GM19351 (cell line): ENCODE data around the gene COX5B.
"Not testable (repeated sequence)": the region's sequence is repeated elsewhere in the genome, so short reads cannot be mapped to it uniquely, and the experiment has no call there.

Experiments
- ATAC-seq: cut with Tn5 transposase; IDR thresholded peaks from one replicate; pipeline ENCODE4 v1.9.1; 2021; ENCODE audit warnings: mild to moderate bottlenecking, moderate library complexity; ENCODE audit not compliant: unreplicated experiment

COX5B gene

DNA sequence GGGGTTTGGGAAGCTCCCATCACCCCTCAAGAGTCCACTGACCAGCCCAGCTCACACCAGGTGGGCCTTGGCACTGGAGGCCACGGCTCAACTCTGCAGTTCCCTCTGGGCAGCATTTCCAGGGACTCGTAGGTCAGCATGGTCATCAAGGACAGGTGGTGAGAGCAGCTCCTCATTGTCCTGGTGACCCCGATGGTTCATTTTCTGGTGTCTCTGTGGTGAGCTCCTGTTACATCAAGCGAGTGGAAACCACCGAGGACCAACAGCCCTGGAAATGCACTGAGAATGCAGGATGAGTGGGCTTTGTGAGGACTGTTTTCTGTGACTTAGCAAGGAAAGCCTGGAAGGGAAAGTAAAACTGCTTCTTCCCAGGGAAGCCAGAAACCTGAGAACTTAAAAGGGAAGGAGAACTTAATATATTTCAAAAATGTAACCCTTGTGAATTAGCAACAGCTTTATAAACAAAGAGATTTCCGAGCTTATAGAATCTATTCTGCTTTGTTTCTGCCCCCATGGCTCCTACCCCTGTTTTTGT lies 26.8 kb downstream of the COX5B start:
- not testable (repeated sequence) for ATAC-seq

DNA sequence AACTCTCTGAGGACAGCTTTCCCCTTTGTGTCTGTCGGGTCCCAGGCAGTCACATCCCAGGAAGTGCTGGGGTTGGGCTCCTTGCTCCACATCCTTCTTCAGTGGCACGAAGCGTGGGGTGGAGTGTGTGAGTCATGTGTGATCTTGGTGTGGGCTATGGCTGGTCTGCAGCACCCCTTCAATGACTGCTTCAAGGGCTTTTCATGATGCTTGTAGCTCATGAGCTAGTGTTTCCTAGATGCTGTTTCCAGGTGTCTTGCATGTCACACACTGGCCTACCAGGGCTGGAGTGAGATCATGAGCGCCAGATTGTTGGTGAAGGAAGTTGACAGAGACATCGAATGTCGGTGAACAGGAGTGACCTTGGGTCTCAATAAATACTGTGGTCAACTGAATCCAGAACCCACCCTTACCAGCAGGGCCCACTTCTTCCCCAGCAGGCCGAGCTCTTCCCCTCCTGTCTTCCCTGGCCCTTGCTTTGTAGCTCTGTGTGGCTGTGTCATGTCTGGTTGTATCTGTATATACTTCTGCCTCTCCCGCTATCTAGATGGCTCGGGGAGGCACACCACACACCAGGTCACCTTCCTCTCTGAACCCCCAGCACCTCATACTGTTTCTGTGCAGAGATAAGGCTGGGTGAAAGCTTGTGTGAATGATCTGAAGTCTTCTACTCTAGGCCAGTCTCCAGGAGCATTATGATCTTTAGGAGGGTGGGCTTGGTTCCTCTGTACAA lies 27.5 kb downstream of the COX5B start:
- ATAC-seq, result no peak

DNA sequence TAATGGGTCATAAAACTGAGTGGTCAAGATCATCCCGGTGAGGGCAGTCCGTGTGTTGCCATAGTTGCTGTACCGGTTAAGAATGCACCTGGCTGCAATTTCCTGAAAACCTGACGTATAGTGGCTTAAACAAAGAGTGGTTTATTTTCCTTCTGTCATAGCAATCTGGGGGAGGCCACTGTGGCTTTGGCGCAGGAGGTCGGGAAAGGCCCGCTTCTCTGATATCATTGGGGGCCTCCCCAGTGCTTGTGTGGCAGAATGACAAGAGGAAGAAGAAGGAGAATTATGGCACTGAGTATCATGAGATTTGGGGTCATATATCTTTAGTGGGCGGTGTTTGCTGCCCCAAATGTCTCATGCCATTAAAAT lies 28.0 kb downstream of the COX5B start:
- no peak for ATAC-seq

DNA sequence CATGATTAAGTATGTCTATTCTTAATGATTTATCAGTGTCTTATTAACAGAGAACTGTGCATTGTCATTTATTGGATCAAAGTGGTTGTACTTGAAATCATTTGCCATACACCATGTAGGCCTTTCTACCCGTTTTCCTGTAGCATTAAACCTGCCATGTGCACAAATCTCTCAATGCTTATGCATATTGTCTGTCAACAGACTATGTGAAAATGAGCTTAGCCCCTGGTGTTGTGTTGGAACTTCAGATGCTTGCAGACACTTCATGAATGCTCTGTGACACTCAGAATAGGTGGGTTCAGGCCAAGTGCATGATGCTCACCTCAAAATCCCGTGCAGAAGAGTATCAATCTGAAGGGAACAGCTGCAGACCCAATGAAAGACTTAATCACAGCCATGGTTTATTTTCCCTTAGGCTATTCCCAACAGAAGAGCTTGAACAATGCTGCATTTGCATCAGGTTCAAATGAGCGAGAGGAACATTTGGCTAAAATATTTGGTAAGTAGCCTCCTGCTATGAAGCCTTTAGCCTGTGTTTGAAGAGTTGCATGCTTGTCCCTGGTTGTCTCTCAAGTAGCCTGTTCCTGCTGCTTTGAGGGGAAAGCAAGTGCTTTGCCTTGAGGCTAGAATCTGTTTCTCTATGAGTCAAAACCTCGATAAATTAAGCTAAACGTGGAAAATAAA lies 29.7 kb downstream of the COX5B start:
- ATAC-seq, result no peak

DNA sequence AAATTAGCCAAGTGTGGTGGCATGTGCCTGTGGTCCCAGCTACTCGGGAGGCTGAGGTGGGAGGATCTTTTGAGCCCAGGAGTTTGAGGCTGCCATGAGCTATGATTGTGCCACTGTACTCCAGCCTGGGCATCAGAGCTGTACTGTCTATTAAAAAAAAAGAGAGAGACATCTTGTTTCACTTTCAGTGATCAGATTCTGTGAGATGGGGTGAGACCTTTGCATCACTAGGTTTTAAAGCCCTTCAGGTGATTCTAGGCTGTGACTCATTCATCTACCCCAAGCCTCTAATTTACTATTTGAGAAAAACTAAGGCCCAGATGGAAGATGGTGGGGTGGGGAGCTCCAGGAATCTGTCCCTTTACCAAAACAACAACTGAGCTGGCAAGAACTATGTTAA lies 30.8 kb downstream of the COX5B start:
- no peak for ATAC-seq

DNA sequence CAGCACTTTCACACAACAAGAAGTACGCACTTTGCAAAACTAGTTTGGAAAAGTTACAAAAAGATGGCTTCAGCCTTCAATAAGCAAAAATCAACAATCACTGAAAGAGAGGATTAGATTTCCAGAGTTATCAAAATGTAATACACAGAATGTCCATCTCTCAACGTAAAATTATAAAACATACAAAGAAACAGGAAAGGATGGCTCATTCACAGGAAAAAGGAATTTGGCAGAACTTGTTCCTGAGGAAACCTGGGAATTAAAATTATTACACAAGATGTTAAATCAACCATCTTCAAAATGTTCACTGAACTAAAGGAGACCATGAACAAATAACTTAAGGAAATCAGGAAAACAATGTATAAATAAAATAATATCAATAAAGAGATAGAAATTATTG lies 31.6 kb downstream of the COX5B start:
- no peak for ATAC-seq

DNA sequence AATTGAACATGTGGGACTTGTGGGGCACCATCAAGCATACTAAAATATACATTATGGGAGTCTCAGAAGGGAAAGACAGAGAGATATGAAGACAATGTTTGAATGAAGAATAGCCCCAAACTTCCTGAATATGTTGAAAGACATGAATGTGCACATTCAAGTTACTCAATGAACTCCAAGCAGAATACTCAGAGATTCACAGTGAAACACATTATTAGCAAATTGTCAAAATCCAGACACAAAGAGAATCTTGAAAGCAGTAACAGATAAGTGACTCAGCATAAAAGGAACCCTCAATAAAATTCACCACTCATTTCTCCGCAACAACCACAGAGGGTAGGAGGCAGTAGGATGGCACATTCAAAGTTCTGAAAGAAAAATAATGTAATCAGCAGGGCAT lies 32.4 kb downstream of the COX5B start:
- ATAC-seq, result no peak

DNA sequence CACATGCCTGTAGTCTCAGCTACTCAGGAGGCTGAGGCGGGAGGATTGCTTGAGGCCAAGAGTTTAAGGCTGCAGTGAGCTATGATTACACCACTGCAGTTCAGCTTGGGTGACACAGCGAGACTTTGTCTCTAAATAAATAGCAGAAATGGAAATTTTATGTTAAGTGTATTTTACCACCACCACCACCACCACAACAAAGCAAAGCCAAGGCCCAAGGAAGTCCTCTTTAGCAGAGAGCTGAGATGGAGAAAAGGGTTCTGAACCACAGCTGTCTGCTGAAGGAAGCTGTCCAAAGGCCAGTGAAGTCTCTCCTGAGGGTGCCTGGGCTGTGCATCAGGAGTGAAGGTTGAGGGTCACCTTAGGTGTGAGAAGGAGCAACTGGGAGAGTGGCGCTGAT lies 41.4 kb downstream of the COX5B start:
- ATAC-seq, result not testable (repeated sequence)

DNA sequence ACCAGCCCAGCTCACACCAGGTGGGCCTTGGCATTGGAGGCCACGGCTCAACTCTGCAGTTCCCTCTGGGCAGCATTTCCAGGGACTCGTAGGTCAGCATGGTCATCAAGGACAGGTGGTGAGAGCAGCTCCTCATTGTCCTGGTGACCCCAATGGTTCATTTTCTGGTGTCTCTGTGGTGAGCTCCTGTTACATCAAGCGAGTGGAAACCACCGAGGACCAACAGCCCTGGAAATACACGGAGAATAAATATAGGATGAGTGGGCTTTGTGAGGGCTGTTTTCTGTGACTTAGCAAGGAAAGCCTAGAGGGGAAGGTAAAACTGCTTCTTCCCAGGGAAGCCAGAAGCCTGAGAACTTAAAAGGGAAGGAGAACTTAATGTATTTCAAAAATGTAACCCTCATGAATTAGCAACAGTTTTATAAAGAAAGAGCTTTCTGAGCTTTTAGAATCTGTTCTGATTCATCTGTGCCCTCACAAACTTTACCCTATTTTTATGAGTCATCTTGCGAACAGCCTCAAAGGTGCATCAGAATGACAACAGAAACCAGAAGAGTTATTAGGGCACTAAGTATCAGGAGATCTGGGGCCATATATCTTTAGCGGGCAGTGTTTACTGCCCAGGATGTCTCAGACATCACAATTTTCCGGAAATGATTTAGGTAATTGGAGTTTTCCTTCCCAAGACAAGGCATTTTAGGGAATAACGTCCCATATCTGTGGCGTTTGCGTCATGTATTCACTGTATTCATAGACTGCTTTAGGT lies 42.4 kb downstream of the COX5B start:
- peak; percentile 61 for ATAC-seq

DNA sequence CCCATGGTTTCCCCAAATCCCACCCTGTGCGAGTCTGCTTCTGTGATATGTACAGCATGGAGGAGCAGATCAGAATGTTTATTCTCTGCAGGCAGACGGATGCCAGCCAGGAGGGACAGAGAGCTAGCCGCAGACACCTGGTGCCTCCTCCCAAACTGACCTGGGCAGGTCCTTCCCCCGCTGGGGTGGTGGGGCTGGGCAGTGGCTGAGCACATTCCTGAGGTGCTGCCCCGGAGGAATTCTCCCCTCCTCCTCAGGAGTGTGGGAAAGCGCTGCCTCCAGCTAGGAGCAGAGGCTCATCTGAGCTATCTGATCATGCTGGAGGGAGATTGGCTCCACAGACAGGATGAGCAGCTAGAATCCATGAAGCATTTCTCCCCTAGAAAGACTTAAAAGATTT lies 45.3 kb downstream of the COX5B start:
- ATAC-seq, result no peak

DNA sequence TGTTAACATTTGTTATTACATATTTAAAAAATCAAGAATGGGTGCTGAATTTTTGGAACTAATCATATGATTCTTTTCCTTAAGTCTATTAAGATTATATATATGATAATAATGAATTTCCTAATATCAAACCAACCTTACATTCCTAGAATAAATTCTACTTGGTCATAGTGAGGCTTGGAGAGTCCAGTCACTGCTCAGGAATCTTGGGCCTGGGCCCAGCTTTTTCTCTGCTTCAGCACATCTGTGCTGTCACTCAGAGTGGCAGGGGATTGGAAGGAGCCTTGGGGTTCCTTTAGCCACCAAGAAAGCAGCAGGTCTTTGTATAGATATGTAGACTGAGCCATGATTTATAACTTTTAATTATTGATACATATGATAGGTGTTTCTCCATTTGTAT lies 47.6 kb downstream of the COX5B start:
- no peak for ATAC-seq

DNA sequence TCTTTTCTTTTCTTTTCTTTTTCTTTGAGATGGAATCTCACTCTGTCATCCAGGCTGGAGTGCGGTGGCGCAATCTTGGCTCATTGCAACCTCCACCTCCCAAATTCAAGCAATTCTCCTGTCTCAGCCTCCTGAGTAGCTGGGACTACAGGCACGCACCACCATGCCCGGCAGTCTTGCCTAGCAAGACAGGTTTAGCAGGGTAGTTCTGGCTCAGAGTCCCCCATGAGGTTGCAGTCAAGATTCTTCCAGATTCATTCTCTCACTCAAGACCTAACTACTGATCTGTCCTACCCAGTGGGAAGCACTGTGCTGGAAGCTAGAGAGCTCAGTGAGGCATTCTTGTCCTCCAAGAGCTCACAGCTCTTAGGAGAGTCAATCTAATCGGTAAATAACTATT lies 49.9 kb downstream of the COX5B start:
- no peak for ATAC-seq

DNA sequence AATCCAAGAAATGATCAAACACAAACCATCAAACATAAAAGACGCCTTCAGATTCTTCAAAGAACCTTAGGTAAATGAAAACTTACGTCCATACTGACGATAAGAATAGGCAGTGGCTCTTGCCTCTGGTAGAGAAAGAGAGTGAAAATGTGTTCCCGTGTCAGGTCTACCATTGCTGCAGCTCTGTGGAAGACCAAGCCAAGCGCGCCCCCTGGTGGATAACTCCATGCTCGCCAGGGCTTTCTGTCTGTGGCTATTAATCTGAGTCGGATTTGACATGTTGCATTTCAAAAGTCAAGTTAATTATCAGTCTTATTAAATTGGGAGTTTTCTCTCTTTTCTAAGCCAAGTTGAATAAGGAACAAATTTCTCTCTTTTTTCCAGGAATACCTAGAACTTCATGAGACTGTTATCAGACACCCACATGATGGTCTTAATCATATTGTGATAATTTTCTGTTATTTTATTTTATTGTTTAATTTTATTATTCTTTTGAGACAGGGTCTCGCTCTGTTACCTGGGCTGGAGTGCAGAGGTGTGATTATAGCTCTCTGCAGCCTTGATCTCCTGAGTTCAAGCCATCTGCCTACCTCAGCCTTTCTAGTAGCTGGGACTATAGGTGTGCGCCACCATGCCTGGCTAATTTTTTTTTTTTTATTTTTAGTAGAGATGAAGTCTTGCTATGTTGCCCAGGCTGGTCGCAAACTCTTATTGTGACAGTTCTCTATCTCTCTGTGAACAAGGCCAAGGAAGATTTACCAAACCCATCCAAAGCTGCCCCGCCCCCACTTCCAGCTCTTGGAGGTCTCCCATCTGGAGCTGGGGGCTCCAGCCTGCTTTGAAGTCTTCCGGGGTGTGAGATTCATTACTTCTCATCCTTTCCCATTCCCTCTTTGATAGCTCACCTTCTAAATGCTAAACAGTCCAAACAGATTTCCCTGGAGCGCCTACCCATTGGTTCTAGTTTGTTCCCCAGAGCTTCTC lies 51.7 kb downstream of the COX5B start:
- peak; percentile 61 for ATAC-seq
